Measurements from ENCODE around the gene ARIH2.
A peak's percentile ranks its signal among the peaks of the same experiment; 100 is the strongest.

The ARIH2 gene

GRCh38 chr3:48929358-48930035 is 10.9 kb downstream of the ARIH2 start:
- FAIRE-seq, result no peak

GRCh38 chr3:48930590-48930989 is 11.9 kb downstream of the ARIH2 start:
- FAIRE-seq, result no peak

GRCh38 chr3:48931944-48932580 is 13.4 kb downstream of the ARIH2 start:
- FAIRE-seq, result no peak

- no peak for FAIRE-seq
Measured at GRCh38 chr3:48934333-48934991, 15.8 kb downstream of the ARIH2 start.

GRCh38 chr3:48935530-48935929 is 16.9 kb downstream of the ARIH2 start:
- FAIRE-seq, result no peak

- FAIRE-seq, result no peak
Measured at GRCh38 chr3:48938156-48938555, 19.5 kb downstream of the ARIH2 start.

- FAIRE-seq, result no peak
Measured at GRCh38 chr3:48938689-48939088, 20.0 kb downstream of the ARIH2 start.

- no peak for FAIRE-seq
Measured at GRCh38 chr3:48945432-48945831, 26.8 kb downstream of the ARIH2 start.

- no peak for FAIRE-seq
Measured at GRCh38 chr3:48945891-48946549, 27.4 kb downstream of the ARIH2 start.

- FAIRE-seq, result no peak
Measured at GRCh38 chr3:48949376-48949717, 30.7 kb downstream of the ARIH2 start.

GRCh38 chr3:48950051-48950450 is 31.4 kb downstream of the ARIH2 start:
- peak; percentile 15 for FAIRE-seq

GRCh38 chr3:48951764-48952163 is 33.1 kb downstream of the ARIH2 start:
- peak; percentile 35 for FAIRE-seq

- no peak for FAIRE-seq
Measured at GRCh38 chr3:48952510-48953118, 34.0 kb downstream of the ARIH2 start.

GRCh38 chr3:48957006-48957705 is 38.5 kb downstream of the ARIH2 start:
- FAIRE-seq, result no peak

GRCh38 chr3:48960841-48961413 is 42.3 kb downstream of the ARIH2 start:
- FAIRE-seq, result no peak

- no peak for FAIRE-seq
Measured at GRCh38 chr3:48962340-48962739, 43.7 kb downstream of the ARIH2 start.

GRCh38 chr3:48962939-48963338 is 44.3 kb downstream of the ARIH2 start:
- no peak for FAIRE-seq

- FAIRE-seq, result no peak
Measured at GRCh38 chr3:48963591-48963990, 44.9 kb downstream of the ARIH2 start.

- no peak for FAIRE-seq
Measured at GRCh38 chr3:48966367-48966766, 47.7 kb downstream of the ARIH2 start.

GRCh38 chr3:48966876-48967361 is 48.3 kb downstream of the ARIH2 start:
- FAIRE-seq, result no peak

- no peak for FAIRE-seq
Measured at GRCh38 chr3:48970586-48970985, 51.9 kb downstream of the ARIH2 start.

Measured in endometrium (tissue), 2 donors.